Measurements from ENCODE around the gene SNX8. TPM values are rescaled to one million over a fixed set of nuclear protein-coding genes. Genes with fewer than 3 reads are reported as not detected.

The SNX8 gene
- total and polyA plus RNA-seq, 2 of the 13 experiments (the other 11 are each of a cell fraction or from before 2014, with no cell fraction given), result 20.6 to 45.2 TPM

DNA sequence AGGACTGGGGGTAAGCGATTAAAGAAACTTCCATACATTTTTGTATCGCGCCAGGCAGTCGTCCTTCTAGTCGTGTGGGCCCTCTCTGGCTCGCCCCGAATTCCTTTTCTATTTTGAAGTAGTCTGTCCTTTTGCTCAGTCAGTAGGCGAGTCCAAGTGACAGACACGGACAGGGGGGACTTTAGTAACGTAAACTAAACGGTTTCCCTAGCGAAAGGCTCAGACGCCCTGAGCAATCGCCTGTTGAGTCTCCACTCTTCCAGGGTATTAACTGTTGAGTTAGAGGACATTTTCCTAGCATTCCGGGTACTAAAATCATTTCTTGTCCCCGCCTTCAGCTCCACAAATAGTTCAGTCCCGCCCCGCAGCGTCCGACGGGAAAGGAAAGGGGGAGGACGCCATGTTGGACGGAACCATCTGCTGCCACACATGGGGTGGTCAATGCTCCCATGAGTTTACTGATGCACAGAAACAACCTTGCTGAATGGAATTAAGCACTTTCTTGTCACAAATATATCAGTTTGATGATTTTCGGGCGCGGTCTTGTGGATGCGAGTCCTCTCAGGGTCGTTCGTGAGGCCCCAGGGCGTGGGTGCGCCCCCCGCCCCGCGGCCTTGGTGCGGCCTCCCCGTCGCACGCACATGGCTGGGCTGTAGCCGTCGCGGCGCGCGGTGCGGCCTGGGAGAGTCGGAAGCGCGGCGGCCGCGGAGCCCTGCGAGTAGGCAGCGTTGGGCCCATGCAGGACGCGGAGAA lies 40.1 kb upstream of the SNX8 start, which contains the start of gene EIF3B (continued):
- TF ChIP-seq ARHGAP35 (CRISPR knock-in tag; IDR thresholded peaks at IDR 0.05; ENCODE audit: borderline replicate concordance) (peak; percentile 11; the same call in 1 of the 2 replicates), KAT2B (IDR thresholded peaks at IDR 0.05; ENCODE audit: borderline replicate concordance, low read depth, low read length) (no peak), KLF16 (CRISPR knock-in tag; IDR thresholded peaks at IDR 0.05) (peak; percentile 9 to 66; a peak in 2 of 4 replicates), ZNF317 (CRISPR knock-in tag; IDR thresholded peaks at IDR 0.05) (no peak), BCL6 (CRISPR knock-in tag; IDR thresholded peaks at IDR 0.05) (0 out of 2 replicates have a peak, but pooled peaks have one; percentile 11), MYNN (CRISPR knock-in tag; IDR thresholded peaks at IDR 0.05; ENCODE audit: low read depth) (no peak), EP300 (IDR thresholded peaks at IDR 0.05; ENCODE audit: low read depth in 2 of 2, low read length in 2 of 2) (no peak), EP300 (CRISPR knock-in tag; IDR thresholded peaks at IDR 0.05; ENCODE audit: borderline replicate concordance) (no peak), ZSCAN31 (CRISPR knock-in tag; IDR thresholded peaks at IDR 0.05; ENCODE audit: low read depth) (no peak), NFATC3 (CRISPR knock-in tag; IDR thresholded peaks at IDR 0.05) (no peak), BORCS8-MEF2B (CRISPR knock-in tag; IDR thresholded peaks at IDR 0.05) (peak; percentile 62; the same call in 1 of the 2 replicates), ZNF44 (CRISPR knock-in tag; IDR thresholded peaks at IDR 0.05) (no peak; the same call in 1 of the 2 replicates), DR1 (CRISPR knock-in tag; IDR thresholded peaks at IDR 0.05) (peak; percentile 27; the same call in 1 of the 2 replicates), KLF11 (CRISPR knock-in tag; IDR thresholded peaks at IDR 0.05) (no peak; the same call in 1 of the 2 replicates), STAT5B (CRISPR knock-in tag; IDR thresholded peaks at IDR 0.05) (no peak), PAWR (CRISPR knock-in tag; IDR thresholded peaks at IDR 0.05; ENCODE audit: borderline replicate concordance) (no peak), MEF2D (CRISPR knock-in tag; IDR thresholded peaks at IDR 0.05) (no peak; the same call in 1 of the 2 replicates), ZNF891 (CRISPR knock-in tag; IDR thresholded peaks at IDR 0.05) (no peak), AHR (CRISPR knock-in tag; IDR thresholded peaks at IDR 0.05) (no peak; the same call in 1 of the 2 replicates)
- TF ChIP-seq, protein P1, sequence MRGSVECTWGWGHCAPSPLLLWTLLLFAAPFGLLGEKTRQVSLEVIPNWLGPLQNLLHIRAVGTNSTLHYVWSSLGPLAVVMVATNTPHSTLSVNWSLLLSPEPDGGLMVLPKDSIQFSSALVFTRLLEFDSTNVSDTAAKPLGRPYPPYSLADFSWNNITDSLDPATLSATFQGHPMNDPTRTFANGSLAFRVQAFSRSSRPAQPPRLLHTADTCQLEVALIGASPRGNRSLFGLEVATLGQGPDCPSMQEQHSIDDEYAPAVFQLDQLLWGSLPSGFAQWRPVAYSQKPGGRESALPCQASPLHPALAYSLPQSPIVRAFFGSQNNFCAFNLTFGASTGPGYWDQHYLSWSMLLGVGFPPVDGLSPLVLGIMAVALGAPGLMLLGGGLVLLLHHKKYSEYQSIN (CRISPR knock-in tag; IDR thresholded peaks at IDR 0.05; ENCODE audit: borderline replicate concordance), result no peak
- TF ChIP-seq, protein P2, sequence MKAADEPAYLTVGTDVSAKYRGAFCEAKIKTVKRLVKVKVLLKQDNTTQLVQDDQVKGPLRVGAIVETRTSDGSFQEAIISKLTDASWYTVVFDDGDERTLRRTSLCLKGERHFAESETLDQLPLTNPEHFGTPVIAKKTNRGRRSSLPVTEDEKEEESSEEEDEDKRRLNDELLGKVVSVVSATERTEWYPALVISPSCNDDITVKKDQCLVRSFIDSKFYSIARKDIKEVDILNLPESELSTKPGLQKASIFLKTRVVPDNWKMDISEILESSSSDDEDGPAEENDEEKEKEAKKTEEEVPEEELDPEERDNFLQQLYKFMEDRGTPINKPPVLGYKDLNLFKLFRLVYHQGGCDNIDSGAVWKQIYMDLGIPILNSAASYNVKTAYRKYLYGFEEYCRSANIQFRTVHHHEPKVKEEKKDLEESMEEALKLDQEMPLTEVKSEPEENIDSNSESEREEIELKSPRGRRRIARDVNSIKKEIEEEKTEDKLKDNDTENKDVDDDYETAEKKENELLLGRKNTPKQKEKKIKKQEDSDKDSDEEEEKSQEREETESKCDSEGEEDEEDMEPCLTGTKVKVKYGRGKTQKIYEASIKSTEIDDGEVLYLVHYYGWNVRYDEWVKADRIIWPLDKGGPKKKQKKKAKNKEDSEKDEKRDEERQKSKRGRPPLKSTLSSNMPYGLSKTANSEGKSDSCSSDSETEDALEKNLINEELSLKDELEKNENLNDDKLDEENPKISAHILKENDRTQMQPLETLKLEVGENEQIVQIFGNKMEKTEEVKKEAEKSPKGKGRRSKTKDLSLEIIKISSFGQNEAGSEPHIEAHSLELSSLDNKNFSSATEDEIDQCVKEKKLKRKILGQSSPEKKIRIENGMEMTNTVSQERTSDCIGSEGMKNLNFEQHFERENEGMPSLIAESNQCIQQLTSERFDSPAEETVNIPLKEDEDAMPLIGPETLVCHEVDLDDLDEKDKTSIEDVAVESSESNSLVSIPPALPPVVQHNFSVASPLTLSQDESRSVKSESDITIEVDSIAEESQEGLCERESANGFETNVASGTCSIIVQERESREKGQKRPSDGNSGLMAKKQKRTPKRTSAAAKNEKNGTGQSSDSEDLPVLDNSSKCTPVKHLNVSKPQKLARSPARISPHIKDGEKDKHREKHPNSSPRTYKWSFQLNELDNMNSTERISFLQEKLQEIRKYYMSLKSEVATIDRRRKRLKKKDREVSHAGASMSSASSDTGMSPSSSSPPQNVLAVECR (CRISPR knock-in tag; IDR thresholded peaks at IDR 0.05; ENCODE audit: borderline replicate concordance), result peak; percentile 84
- TF ChIP-seq, protein P3, sequence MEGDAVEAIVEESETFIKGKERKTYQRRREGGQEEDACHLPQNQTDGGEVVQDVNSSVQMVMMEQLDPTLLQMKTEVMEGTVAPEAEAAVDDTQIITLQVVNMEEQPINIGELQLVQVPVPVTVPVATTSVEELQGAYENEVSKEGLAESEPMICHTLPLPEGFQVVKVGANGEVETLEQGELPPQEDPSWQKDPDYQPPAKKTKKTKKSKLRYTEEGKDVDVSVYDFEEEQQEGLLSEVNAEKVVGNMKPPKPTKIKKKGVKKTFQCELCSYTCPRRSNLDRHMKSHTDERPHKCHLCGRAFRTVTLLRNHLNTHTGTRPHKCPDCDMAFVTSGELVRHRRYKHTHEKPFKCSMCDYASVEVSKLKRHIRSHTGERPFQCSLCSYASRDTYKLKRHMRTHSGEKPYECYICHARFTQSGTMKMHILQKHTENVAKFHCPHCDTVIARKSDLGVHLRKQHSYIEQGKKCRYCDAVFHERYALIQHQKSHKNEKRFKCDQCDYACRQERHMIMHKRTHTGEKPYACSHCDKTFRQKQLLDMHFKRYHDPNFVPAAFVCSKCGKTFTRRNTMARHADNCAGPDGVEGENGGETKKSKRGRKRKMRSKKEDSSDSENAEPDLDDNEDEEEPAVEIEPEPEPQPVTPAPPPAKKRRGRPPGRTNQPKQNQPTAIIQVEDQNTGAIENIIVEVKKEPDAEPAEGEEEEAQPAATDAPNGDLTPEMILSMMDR (CRISPR knock-in tag; IDR thresholded peaks at IDR 0.05), result no peak

All from HepG2 (cell line).